Smooth muscle cell (in vitro differentiated cells): ENCODE data around the gene ZNF335. TPM values are rescaled to one million over a fixed set of nuclear protein-coding genes. Genes with fewer than 3 reads are reported as not detected.

Experiments
- DNase-seq: peaks from one replicate; lab custom pipeline; 2025; ENCODE audit not compliant: unreplicated experiment; lab: John Stamatoyannopoulos, UW
- H2AFZ ChIP-seq: fragments of 200-600 bp; sonication (generic); 2 replicates; pipeline ENCODE4 v1.6.0; 2016; ENCODE audit warnings: antibody characterized with exemption, low read depth, mild to moderate bottlenecking
- H3F3A ChIP-seq: fragments of 200-600 bp; sonication (generic); 2 replicates; pipeline ENCODE4 v1.6.0; 2017; ENCODE audit warnings: antibody characterized with exemption, low read depth
- H3K27ac ChIP-seq: fragments of 200-600 bp; sonication (generic); 2 replicates; pipeline ENCODE4 v1.5.1; 2016; ENCODE audit warnings: low read depth, mild to moderate bottlenecking
- H3K27me3 ChIP-seq: fragments of 200-600 bp; sonication (generic); 2 replicates; pipeline ENCODE4 v1.6.1; 2016; ENCODE audit warnings: low read depth, mild to moderate bottlenecking
- H3K36me3 ChIP-seq: fragments of 200-600 bp; sonication (generic); 2 replicates; pipeline ENCODE4 v1.5.1; 2016; ENCODE audit warnings: low read depth
- H3K4me1 ChIP-seq: fragments of 200-600 bp; sonication (generic); 2 replicates; pipeline ENCODE4 v1.5.1; 2016; ENCODE audit warnings: low read depth
- H3K4me2 ChIP-seq: fragments of 200-600 bp; sonication (generic); 2 replicates; pipeline ENCODE4 v1.6.0; 2016; ENCODE audit warnings: mild to moderate bottlenecking
- H3K4me3 ChIP-seq: fragments of 200-600 bp; sonication (generic); 2 replicates; pipeline ENCODE4 v1.5.1; 2016; ENCODE audit warnings: mild to moderate bottlenecking
- H3K79me2 ChIP-seq: fragments of 200-600 bp; sonication (generic); 2 replicates; pipeline ENCODE4 v1.6.0; 2016; ENCODE audit warnings: low read depth, mild to moderate bottlenecking
- H3K9ac ChIP-seq: fragments of 200-600 bp; sonication (generic); 2 replicates; pipeline ENCODE4 v1.6.0; 2016; ENCODE audit warnings: low read depth
- H3K9me3 ChIP-seq: fragments of 200-600 bp; sonication (generic); replicated peaks from 2 replicates; pipeline ENCODE4 v1.5.1; 2016; ENCODE audit warnings: low read depth
- H4K20me1 ChIP-seq: fragments of 200-600 bp; sonication (generic); 2 replicates; pipeline ENCODE4 v1.6.0; 2016; ENCODE audit warnings: low read depth
- WGBS: methylation state at CpG from one replicate; pipeline ENCODE4 v1.1.7; 2016; ENCODE audit warnings: low lambda C conversion rate; 5-methylcytosine and 5-hydroxymethylcytosine counted together
- polyA plus RNA-seq: library from polyadenylated mRNA; unstranded; fragments of >200 nt; fragmentation: Nextera tagmentation; extraction: Ambion mirVana; gene quantifications from 2 replicates; pipeline ENCODE4 v1.2.1, GENCODE V29; 2016
- total RNA-seq: library from RNA; depleted of rRNA; stranded (reverse); fragments of >200 nt; gene quantifications from 2 replicates; pipeline ENCODE4 v1.2.3, GENCODE V29; 2014
- TF ChIP-seq, protein P1 (sequence below): fragments of 200-600 bp; sonication (generic); IDR thresholded peaks from 2 replicates; pipeline ENCODE4 v1.5.1; 2017; ENCODE audit warnings: borderline replicate concordance, mild to moderate bottlenecking, antibody characterized with exemption; ENCODE audit not compliant: insufficient read depth, poor library complexity, severe bottlenecking

The ZNF335 gene
- total and polyA plus RNA-seq, 2 experiments from 2014 or later = 11.2 to 14.2 TPM

DNA sequence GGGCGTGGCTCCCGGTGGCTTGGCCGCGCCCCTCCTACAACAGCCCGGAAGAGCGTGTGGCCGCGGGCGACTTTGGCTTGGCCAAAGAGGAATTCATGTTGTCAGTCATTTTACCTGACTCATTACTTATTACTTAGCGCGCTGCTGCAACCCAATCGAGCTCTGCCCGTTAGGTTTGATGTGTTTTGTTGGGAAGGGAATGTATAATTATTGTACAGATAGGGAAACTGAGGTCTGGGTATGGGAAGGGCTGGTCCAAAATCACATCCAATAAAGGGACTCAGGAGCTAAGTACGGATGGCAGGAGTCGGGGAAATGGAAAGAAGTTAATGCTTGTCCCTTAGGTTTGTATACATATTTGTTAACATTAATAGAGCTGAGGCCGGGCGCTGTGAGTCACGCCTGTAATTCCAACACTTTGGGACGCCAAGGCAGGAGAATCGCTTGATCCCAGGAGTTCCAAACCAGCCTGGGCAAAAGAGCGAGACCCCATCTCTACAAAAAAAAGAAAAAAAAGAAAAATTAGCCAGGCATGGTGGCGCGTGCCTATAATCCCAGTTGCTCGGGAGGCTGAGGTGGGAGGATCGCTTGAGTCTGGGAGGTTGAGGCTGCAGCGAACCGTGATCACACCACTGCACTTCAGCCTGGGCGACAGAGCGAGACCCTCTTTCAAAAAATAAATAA lies 639 bp upstream of the ZNF335 start:
- H3F3A ChIP-seq = no peaks in the 10 kb centered on the region
- peak overlapping the region; percentile 100 for H3K9ac ChIP-seq
- H4K20me1 ChIP-seq = peaks cover 24% of the 10 kb centered on the region
- H3K4me2 ChIP-seq = peak overlapping the region; percentile 88
- H3K79me2 ChIP-seq = peaks cover 8% of the 10 kb centered on the region
- peak overlapping the region; percentile 92 for H3K4me3 ChIP-seq
- H3K9me3 ChIP-seq = no peaks in the 10 kb centered on the region
- 40% methylated on average over 29 of the region's 29 CpGs for WGBS
- H3K27me3 ChIP-seq = peaks cover under 1% of the 10 kb centered on the region
- peaks cover 6% of the 10 kb centered on the region for H3K4me1 ChIP-seq
- peaks cover under 1% of the 10 kb centered on the region for H3K36me3 ChIP-seq
- no peak for DNase-seq
- H2AFZ ChIP-seq = no peak overlapping the region
- peak overlapping the region; percentile 100 for H3K27ac ChIP-seq
- TF ChIP-seq, protein P1, sequence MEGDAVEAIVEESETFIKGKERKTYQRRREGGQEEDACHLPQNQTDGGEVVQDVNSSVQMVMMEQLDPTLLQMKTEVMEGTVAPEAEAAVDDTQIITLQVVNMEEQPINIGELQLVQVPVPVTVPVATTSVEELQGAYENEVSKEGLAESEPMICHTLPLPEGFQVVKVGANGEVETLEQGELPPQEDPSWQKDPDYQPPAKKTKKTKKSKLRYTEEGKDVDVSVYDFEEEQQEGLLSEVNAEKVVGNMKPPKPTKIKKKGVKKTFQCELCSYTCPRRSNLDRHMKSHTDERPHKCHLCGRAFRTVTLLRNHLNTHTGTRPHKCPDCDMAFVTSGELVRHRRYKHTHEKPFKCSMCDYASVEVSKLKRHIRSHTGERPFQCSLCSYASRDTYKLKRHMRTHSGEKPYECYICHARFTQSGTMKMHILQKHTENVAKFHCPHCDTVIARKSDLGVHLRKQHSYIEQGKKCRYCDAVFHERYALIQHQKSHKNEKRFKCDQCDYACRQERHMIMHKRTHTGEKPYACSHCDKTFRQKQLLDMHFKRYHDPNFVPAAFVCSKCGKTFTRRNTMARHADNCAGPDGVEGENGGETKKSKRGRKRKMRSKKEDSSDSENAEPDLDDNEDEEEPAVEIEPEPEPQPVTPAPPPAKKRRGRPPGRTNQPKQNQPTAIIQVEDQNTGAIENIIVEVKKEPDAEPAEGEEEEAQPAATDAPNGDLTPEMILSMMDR = no peak

DNA sequence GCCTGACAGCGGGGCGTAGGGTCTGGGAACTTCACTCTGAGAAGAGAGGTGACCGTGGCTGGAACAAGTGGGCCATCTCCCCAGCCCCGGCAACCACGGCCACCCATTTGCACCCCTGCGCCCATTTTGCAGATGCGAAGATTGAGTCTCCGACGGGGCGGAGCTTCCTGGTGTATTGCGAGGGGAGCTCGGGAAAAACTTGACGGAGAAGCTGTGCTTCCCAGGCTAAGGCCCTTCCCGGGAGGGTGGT lies 653 bp downstream of the ZNF335 start:
- peak overlapping the region; percentile 100 for H3K9ac ChIP-seq
- peaks cover 26% of the 10 kb centered on the region for H4K20me1 ChIP-seq
- no peaks in the 10 kb centered on the region for H3K9me3 ChIP-seq
- H3K36me3 ChIP-seq = peaks cover 6% of the 10 kb centered on the region
- H3K27me3 ChIP-seq = no peaks in the 10 kb centered on the region
- no peak overlapping the region for H2AFZ ChIP-seq
- no peaks in the 10 kb centered on the region for H3F3A ChIP-seq
- no peak for DNase-seq
- H3K4me2 ChIP-seq = peak overlapping the region; percentile 91
- peak overlapping the region; percentile 92 for H3K4me3 ChIP-seq
- 27% methylated on average over 14 of the region's 14 CpGs for WGBS
- TF ChIP-seq, protein P1 = no peak
- peaks cover 6% of the 10 kb centered on the region for H3K4me1 ChIP-seq
- peak overlapping the region; percentile 100 for H3K27ac ChIP-seq
- H3K79me2 ChIP-seq = peaks cover 8% of the 10 kb centered on the region

DNA sequence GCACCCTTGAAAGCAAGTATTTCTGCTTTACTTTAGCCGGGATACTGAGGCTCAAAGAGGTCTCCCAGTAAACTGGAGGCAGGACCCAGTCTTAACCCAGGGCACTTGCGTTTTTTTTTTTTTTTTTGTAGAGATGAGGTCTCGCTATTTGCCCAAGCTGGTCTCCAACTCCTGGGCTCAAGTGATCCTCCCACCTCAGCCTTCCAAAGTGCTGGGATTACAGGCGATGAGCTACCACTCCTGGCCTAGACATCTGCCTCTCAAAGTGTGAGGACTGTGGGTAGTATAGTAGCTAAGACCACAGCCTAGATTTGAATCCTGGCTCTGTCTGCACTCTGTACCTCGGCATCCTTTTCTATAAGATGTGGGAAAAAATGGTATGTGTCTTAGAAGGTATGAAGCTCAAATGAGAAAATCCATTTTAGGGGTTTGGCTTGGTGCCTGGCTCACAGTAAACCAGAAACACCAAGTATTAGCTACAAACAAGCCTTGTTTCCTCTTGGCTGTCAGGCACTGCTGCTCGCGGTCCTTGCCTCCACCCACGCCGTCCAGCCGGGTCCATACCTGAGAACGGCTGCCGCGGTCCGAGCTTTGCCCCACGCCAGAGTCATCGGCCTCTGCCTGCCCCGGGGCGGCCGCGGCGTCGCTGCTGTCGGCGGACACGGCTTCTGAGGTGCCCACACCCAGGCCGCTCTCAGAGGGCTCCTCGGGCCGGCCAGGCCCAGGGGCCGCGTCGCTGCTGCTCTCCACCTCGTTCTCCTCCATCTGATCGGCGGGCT lies 1.2 kb downstream of the ZNF335 start:
- Histone ChIP-seq H3K27ac (peak overlapping the region; percentile 100), H2AFZ (no peak overlapping the region), H3K9me3 (no peaks in the 10 kb centered on the region), H3F3A (no peaks in the 10 kb centered on the region), H3K79me2 (peaks cover 8% of the 10 kb centered on the region), H3K4me2 (peak overlapping the region; percentile 91), H3K4me1 (peaks cover 6% of the 10 kb centered on the region), H4K20me1 (peaks cover 26% of the 10 kb centered on the region), H3K4me3 (peak overlapping the region; percentile 92), H3K9ac (peak overlapping the region; percentile 100), H3K36me3 (peaks cover 11% of the 10 kb centered on the region), H3K27me3 (no peaks in the 10 kb centered on the region)
- 69% methylated on average over 33 of the region's 34 CpGs for WGBS
- TF ChIP-seq, protein P1 = no peak
- DNase-seq = no peak
